ENCODE data around the gene NDUFA8. TPM values are rescaled to one million over a fixed set of nuclear protein-coding genes. Genes with fewer than 3 reads are reported as not detected.

Gene NDUFA8
- total and polyA plus RNA-seq, 10 of the 15 experiments (the other 5 are each of a cell fraction or from before 2014, with no cell fraction given), result 44.9 to 159 (median 90.8) TPM

DNA sequence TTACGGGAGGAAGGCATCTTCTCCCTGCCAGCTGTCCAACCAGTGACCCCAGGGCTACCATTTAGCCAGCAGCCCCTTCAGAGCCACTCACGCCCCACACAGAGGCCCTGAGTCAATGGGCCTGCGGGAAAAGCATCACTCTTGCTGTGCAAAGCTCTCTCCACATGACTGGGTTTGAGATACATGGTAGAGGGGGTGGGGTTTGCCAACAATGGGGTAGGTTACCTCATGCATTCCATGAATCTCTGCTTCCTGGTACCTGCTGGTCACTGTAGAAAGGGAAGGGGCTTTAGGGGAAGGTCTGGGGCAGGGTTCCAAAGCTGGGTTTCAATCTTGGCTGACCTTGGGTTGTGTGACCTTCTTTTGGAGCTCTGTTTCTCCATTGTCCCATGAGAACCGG, 43.5 kb downstream of the NDUFA8 start:
- H3K9me3 ChIP-seq (replicated peaks; ENCODE audit: control insufficient read depth, insufficient read depth, low read length), result no peaks in the 10 kb centered on the region; the same call in 1 of the 3 replicates
- no peaks in the 10 kb centered on the region for H3K4me1 ChIP-seq (ENCODE audit: control insufficient read depth, insufficient read depth, low read length)
- no peak overlapping the region for H3K4me3 ChIP-seq
- ChIA-PET POLR2A (no interaction called here), SMC1A (ENCODE audit: uncharacterized antibody, unreplicated experiment) (interaction anchor here (2.6 kb wide), 1 partner anchor 17 kb away, joined by 12 read pairs; no protein-coding TSS in a partner anchor), CTCF (interaction anchor here (0.9 to 3.7 kb wide), 4 partner anchors 9 to 26 kb away, joined by 4 to 22 read pairs (median 4); no protein-coding TSS in a partner anchor), RAD21 (ENCODE audit: unreplicated experiment) (no interaction called here)
- no peak overlapping the region for H3K4me2 ChIP-seq (ENCODE audit: control insufficient read depth, insufficient read depth)
- H3K27me3 ChIP-seq (replicated peaks in 1 of 2; ENCODE audit: control insufficient read depth in 2 of 2, insufficient read depth in 2 of 2, low read length in 1 of 2), result no peaks in the 10 kb centered on the region
- H3K79me2 ChIP-seq (ENCODE audit: control insufficient read depth, insufficient read depth, low read length), result no peaks in the 10 kb centered on the region
- no TSS peak for BruUV-seq (replicated peaks)
- H3K36me3 ChIP-seq (ENCODE audit: control insufficient read depth in 2 of 2, insufficient read depth in 2 of 2, low read length in 1 of 2), result no peaks in the 10 kb centered on the region
- no peak overlapping the region for H3K9ac ChIP-seq (ENCODE audit: control insufficient read depth, insufficient read depth, low read length)
- ATAC-seq, result no peak
- H3K27ac ChIP-seq (ENCODE audit: control insufficient read depth, insufficient read depth), result no peak overlapping the region
- no peaks in the 10 kb centered on the region; the same call in 1 of the 2 replicates for H4K20me1 ChIP-seq (ENCODE audit: control insufficient read depth, insufficient read depth)
- 32% methylated on average over 4 of the region's 4 CpGs for WGBS (ENCODE audit: insufficient coverage, insufficient replicate concordance, low lambda C conversion rate, missing lambda C conversion rate)
- in situ Hi-C loops (cut with MboI) (no loop called here), intact Hi-C loops (cut with micrococcal nuclease; ENCODE audit: unreplicated experiment) (no loop called here)
- FAIRE-seq, result no peak
- DNase-seq (ENCODE audit: low read depth, low spot score), result no peak
- TF ChIP-seq, protein P1, sequence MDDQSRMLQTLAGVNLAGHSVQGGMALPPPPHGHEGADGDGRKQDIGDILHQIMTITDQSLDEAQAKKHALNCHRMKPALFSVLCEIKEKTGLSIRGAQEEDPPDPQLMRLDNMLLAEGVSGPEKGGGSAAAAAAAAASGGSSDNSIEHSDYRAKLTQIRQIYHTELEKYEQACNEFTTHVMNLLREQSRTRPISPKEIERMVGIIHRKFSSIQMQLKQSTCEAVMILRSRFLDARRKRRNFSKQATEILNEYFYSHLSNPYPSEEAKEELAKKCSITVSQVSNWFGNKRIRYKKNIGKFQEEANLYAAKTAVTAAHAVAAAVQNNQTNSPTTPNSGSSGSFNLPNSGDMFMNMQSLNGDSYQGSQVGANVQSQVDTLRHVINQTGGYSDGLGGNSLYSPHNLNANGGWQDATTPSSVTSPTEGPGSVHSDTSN (IDR thresholded peaks at IDR 0.05; ENCODE audit: insufficient replicate concordance, low read depth, low read length), result no peak
- TF ChIP-seq TAF1 (IDR thresholded peaks at IDR 0.05; ENCODE audit: borderline replicate concordance, low read depth, low read length) (no peak), SUPT20H (IDR thresholded peaks at IDR 0.05; ENCODE audit: borderline replicate concordance, control insufficient read depth, low read depth, low read length) (no peak), ZBED1 (IDR thresholded peaks at IDR 0.05; ENCODE audit: borderline replicate concordance) (no peak), KDM1A (IDR thresholded peaks at IDR 0.05; ENCODE audit: borderline replicate concordance) (no peak), POLR2A (IDR thresholded peaks at IDR 0.05; ENCODE audit: low read depth, low read length) (no peak), STAT3 (IDR thresholded peaks at IDR 0.05; ENCODE audit: low read depth, low read length) (no peak), GABPA (IDR thresholded peaks at IDR 0.05; ENCODE audit: low read depth) (no peak), ZNF217 (IDR thresholded peaks at IDR 0.05) (no peak)
- TF ChIP-seq, protein P2, sequence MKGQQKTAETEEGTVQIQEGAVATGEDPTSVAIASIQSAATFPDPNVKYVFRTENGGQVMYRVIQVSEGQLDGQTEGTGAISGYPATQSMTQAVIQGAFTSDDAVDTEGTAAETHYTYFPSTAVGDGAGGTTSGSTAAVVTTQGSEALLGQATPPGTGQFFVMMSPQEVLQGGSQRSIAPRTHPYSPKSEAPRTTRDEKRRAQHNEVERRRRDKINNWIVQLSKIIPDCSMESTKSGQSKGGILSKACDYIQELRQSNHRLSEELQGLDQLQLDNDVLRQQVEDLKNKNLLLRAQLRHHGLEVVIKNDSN (IDR thresholded peaks at IDR 0.05; ENCODE audit: borderline replicate concordance, extremely low read length, insufficient read depth, low read depth, low read length), result no peak
- TF ChIP-seq, protein P3, sequence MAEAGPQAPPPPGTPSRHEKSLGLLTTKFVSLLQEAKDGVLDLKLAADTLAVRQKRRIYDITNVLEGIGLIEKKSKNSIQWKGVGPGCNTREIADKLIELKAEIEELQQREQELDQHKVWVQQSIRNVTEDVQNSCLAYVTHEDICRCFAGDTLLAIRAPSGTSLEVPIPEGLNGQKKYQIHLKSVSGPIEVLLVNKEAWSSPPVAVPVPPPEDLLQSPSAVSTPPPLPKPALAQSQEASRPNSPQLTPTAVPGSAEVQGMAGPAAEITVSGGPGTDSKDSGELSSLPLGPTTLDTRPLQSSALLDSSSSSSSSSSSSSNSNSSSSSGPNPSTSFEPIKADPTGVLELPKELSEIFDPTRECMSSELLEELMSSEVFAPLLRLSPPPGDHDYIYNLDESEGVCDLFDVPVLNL (IDR thresholded peaks at IDR 0.05; ENCODE audit: low read depth, low read length), result no peak
- H2AFZ ChIP-seq (ENCODE audit: control insufficient read depth, low read depth, low read length), result no peak overlapping the region

All from GM12878 (cell line).